ENCODE measurements around the gene GRB2.

DNA sequence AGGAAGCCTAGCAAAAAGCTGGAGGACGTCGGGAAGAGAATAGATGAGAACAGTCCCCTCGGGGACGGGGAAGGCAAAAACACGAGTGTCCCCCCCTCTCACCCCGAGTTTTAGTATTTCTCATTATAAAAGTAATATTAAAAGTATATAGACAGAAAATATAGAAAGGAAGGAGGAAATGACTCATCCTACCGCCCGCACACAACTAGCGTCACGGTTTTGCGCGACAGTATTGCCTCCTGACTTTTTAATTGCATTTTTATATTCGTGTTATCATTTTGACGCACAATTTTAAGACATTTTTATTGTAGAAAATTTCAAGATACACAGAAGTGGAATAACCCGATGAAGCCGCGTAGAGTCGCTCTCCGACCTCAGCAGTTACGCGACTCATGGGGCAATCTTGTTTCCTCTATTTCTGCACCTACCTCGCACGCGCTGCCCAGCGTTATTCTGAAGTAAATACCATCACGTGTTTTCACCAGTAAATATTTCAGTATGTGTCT, 115.6 kb downstream of the GRB2 start:
- TF ChIP-seq, protein P1, sequence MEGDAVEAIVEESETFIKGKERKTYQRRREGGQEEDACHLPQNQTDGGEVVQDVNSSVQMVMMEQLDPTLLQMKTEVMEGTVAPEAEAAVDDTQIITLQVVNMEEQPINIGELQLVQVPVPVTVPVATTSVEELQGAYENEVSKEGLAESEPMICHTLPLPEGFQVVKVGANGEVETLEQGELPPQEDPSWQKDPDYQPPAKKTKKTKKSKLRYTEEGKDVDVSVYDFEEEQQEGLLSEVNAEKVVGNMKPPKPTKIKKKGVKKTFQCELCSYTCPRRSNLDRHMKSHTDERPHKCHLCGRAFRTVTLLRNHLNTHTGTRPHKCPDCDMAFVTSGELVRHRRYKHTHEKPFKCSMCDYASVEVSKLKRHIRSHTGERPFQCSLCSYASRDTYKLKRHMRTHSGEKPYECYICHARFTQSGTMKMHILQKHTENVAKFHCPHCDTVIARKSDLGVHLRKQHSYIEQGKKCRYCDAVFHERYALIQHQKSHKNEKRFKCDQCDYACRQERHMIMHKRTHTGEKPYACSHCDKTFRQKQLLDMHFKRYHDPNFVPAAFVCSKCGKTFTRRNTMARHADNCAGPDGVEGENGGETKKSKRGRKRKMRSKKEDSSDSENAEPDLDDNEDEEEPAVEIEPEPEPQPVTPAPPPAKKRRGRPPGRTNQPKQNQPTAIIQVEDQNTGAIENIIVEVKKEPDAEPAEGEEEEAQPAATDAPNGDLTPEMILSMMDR (IDR thresholded peaks at IDR 0.05; ENCODE audit: insufficient read depth, low read length, poor library complexity, severe bottlenecking), result peak; percentile 10
- TF ChIP-seq EZH2phosphoT487 (conservative IDR thresholded peaks at IDR 0.05; ENCODE audit: low read length), result no peak

Measured in SU-DHL-6 (cell line).